IPS DF 6.9 (cell line): ENCODE results near the gene FAM241A.

ENCODE experiments used
- DNase-seq: peaks from one replicate; pipeline ENCODE4 v3.0.0-alpha.2; 2013; ENCODE audit warnings: low read depth, low spot score
- H3K27ac ChIP-seq: one replicate; pipeline ENCODE4 v1.5.1; 2013; ENCODE audit warnings: low read length, control low read depth
- H3K27me3 ChIP-seq: 2 replicates; pipeline ENCODE4 v1.6.1; 2013; ENCODE audit warnings: mild to moderate bottlenecking, low read length; ENCODE audit not compliant: control insufficient read depth, insufficient read depth
- H3K36me3 ChIP-seq: 2 replicates; pipeline ENCODE4 v1.6.1; 2013; ENCODE audit warnings: low read length; ENCODE audit not compliant: control insufficient read depth, insufficient read depth
- H3K4me1 ChIP-seq: 2 replicates; pipeline ENCODE4 v1.6.1; 2013; ENCODE audit warnings: low read length; ENCODE audit not compliant: control insufficient read depth, insufficient read depth
- H3K4me3 ChIP-seq: 2 replicates; pipeline ENCODE4 v1.5.1; 2013; ENCODE audit warnings: mild to moderate bottlenecking, low read length
- H3K9me3 ChIP-seq: 2 replicates; pipeline ENCODE4 v1.6.1; 2013; ENCODE audit warnings: low read length, inconsistent platforms; ENCODE audit not compliant: control insufficient read depth, insufficient read depth
- WGBS: extraction: QIAGEN DNeasy Blood & Tissue Kit; methylation state at CpG from one replicate; pipeline ENCODE4 v1.1.7; 2013; ENCODE audit warnings: mixed read lengths, missing lambda C conversion rate; ENCODE audit not compliant: insufficient read length, insufficient coverage; 5-methylcytosine and 5-hydroxymethylcytosine counted together

Gene FAM241A

DNA sequence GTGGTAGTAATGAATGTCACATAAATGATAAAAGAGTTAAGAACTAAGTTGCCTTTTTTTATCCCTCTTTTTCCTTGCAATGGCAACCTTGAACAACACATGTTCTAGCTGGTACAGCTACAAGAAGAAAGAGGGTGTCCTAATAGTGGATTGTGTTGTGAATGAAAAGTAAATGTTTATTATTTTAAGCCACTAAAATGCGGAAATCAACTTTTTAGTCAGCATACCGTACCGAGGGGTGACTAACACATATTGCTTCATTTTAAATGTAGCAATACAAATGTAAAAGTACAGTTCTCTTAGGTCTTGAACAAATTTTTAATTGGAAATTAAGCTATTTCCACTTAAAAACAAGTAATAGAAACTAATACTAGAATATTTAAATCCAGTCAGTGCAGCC lies 68.6 kb downstream of the FAM241A start:
- H3K4me1 ChIP-seq, result no peaks in the 10 kb centered on the region
- no peaks in the 10 kb centered on the region for H3K27me3 ChIP-seq
- no CpG with 5 or more reads among the region's 3 CpGs for WGBS
- no peaks in the 10 kb centered on the region for H3K9me3 ChIP-seq
- DNase-seq, result no peak
- no peak overlapping the region for H3K27ac ChIP-seq
- H3K36me3 ChIP-seq, result no peaks in the 10 kb centered on the region
- H3K4me3 ChIP-seq, result no peak overlapping the region

DNA sequence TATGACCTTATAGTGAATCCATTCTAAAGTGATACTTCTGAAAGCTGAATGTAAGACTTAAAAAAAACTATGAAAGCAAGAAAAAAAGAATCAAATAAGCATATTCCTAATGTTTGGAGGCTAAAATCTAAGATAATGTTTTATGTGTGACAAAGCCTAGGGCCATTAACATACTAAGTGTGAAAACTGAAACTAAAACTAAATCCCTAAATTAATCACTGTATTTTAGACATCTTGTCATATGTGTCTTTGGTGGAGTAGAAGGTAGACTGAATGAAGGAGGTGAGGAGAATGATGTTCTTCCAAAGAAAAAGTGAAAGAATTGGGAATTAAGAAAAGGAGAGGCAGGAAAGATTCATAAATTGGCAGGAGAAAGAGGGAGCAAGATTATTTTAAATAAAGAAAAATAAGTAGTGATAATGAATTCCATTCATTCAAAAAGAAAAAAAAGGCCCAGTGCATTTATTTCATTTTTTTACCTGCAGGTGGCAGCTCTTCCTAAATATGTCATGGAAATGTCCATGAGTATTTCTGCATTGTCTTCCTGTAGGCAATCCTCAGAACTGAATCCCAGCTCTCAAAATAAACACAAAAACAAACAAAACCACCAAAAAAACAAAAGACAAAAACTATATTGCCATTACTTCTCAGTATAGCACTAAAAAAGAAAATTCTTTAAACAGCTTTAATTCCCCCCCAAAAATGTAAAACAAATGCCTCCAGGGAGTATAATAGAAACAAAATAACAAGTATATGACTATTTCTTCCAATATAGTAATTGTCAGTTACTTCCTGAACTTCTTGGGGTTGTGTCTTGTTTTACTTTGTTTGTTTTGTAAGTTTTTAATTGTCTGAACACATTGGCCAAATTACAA lies 69.4 kb downstream of the FAM241A start:
- no peak for DNase-seq
- no peaks in the 10 kb centered on the region for H3K27me3 ChIP-seq
- H3K9me3 ChIP-seq, result no peaks in the 10 kb centered on the region
- H3K4me3 ChIP-seq, result no peak overlapping the region
- H3K27ac ChIP-seq, result no peak overlapping the region
- no peaks in the 10 kb centered on the region for H3K4me1 ChIP-seq
- no peaks in the 10 kb centered on the region for H3K36me3 ChIP-seq

GRCh38 chr4:112219826-112220366 lies 74.6 kb downstream of the FAM241A start:
- WGBS, result no CpG with 5 or more reads among the region's 7 CpGs
- DNase-seq, result no peak

DNA sequence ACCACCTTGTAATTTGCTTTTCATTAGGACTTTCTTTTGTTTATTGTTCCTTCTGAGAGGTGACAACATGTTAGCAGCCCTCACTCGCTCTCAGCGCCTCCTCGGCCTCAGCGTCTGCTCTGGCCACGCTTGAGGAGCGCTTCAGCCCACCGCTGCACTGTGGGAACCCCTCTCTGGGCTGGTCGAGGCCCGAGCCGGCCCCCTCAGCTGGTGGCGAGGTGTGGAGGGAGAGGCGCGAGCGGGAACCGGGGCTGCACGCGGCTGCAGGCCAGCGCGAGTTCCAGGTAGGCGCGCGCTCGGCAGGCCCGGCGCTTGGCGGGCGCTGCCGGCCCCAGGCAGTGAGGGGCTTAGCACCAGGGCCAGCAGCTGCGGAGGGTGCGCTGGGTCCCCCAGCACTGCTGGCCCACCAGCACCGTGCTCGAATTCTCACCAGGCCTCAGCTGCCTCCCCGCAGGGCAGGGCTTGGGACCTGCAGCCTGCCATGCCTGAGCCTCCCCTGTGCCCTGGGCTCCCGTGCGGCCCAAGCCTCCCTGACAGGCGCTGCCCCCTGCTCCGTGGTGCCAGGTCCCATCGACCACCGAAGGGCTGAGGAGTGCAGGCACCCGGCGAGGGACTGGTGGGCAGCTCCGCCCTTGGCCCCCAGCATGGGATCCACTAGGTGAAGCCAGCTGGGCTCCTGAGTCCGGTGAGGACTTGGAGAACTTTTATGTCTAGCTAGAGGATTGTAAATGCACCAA lies 77.1 kb downstream of the FAM241A start:
- no peak overlapping the region for H3K27ac ChIP-seq
- no CpG with 5 or more reads among the region's 43 CpGs for WGBS

More at GRCh38 chr4:112219826-112220366, 74.6 kb downstream of the FAM241A start:
- H3K4me1 ChIP-seq, result no peaks in the 10 kb centered on the region; the same call in 1 of the 2 replicates
- H3K27me3 ChIP-seq, result no peaks in the 10 kb centered on the region
- no peak overlapping the region for H3K27ac ChIP-seq
- H3K4me3 ChIP-seq, result no peak overlapping the region
- H3K9me3 ChIP-seq, result peaks cover 2% of the 10 kb centered on the region; the same call in 1 of the 2 replicates
- H3K36me3 ChIP-seq, result no peaks in the 10 kb centered on the region

GRCh38 chr4:112225157-112225556 lies 79.9 kb downstream of the FAM241A start:
- Histone ChIP-seq H3K4me3 (no peak overlapping the region), H3K4me1 (no peaks in the 10 kb centered on the region; the same call in 1 of the 2 replicates), H3K36me3 (no peaks in the 10 kb centered on the region), H3K27ac (no peak overlapping the region), H3K27me3 (no peaks in the 10 kb centered on the region), H3K9me3 (peaks cover 2% of the 10 kb centered on the region; the same call in 1 of the 2 replicates)
- DNase-seq, result no peak
- WGBS, result no CpG with 5 or more reads among the region's 4 CpGs

More for the DNA sequence above, 77.1 kb downstream of the FAM241A start:
- DNase-seq, result no peak
- H3K9me3 ChIP-seq, result peaks cover 2% of the 10 kb centered on the region; the same call in 1 of the 2 replicates
- no peaks in the 10 kb centered on the region; the same call in 1 of the 2 replicates for H3K4me1 ChIP-seq
- H3K36me3 ChIP-seq, result no peaks in the 10 kb centered on the region
- no peaks in the 10 kb centered on the region for H3K27me3 ChIP-seq
- no peak overlapping the region; the same call in 1 of the 2 replicates for H3K4me3 ChIP-seq

- WGBS, result no CpG with 5 or more reads among the region's 52 CpGs
- no peaks in the 10 kb centered on the region for H3K36me3 ChIP-seq
- H3K27ac ChIP-seq, result no peak overlapping the region
- peak; percentile 75 for DNase-seq
- H3K4me3 ChIP-seq, result peak overlapping the region; percentile 72; the same call in 1 of the 2 replicates
- H3K9me3 ChIP-seq, result no peaks in the 10 kb centered on the region
- H3K27me3 ChIP-seq, result no peaks in the 10 kb centered on the region
- H3K4me1 ChIP-seq, result no peaks in the 10 kb centered on the region
Measured at GRCh38 chr4:112230879-112231778, 85.9 kb downstream of the FAM241A start.

GRCh38 chr4:112231779-112232713 lies 86.8 kb downstream of the FAM241A start, which contains the start of gene AP1AR:
AP1AR (plus strand) TSS chr4:112231787; CDS start chr4:112232092, 305 bp downstream.
- Histone ChIP-seq H3K9me3 (no peaks in the 10 kb centered on the region), H3K4me3 (peak within 1 kb of the TSS; percentile 72), H3K27ac (no peak within 1 kb of the TSS), H3K36me3 (no peaks in the 10 kb centered on the region), H3K27me3 (no peaks in the 10 kb centered on the region), H3K4me1 (no peaks in the 10 kb centered on the region)
- no CpG with 5 or more reads among the region's 70 CpGs for WGBS
- DNase-seq, result peak; percentile 37

DNA sequence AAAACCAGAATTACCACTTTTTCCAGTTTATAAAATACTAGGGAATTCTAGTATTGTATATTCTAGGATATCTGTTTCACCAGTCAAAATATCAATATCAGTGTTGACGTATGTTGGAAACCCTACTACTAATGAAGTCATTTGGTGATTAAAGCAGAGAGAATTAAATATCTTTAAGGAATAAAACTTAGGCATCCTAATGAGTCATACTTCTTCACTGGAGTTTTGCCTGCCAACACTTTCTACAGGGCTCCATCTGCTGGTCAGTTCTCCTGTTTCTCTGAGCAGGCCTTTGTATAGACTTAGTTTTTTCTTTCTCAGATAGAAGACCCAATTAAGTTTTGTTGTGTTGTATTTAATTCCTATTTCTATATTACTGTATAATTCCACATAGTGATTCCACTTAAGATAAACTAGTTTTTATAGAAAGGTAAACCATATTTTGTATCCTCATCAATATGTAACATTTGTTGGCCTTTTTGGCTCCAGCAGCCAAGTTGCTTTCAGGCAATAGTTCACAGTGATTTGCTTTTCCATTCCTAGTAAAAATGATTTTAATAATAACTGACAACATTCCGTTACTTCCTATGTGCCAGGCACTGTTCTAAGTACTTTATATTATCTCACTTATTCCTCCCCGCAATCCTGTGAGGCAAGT lies 89.8 kb downstream of the FAM241A start:
- DNase-seq, result peak; percentile 16
- Histone ChIP-seq H3K36me3 (no peaks in the 10 kb centered on the region), H3K9me3 (no peaks in the 10 kb centered on the region), H3K27ac (no peak overlapping the region), H3K4me3 (no peak overlapping the region), H3K4me1 (no peaks in the 10 kb centered on the region), H3K27me3 (no peaks in the 10 kb centered on the region)
- WGBS, result no CpG with 5 or more reads among the region's 3 CpGs

- no peaks in the 10 kb centered on the region for H3K27me3 ChIP-seq
- DNase-seq, result no peak
- no CpG with 5 or more reads among the region's 2 CpGs for WGBS
Measured at GRCh38 chr4:112236040-112236439, 90.8 kb downstream of the FAM241A start.

More at GRCh38 chr4:112236040-112236439, 90.8 kb downstream of the FAM241A start:
- H3K4me1 ChIP-seq, result no peaks in the 10 kb centered on the region
- H3K27ac ChIP-seq, result no peak overlapping the region
- H3K36me3 ChIP-seq, result no peaks in the 10 kb centered on the region
- H3K9me3 ChIP-seq, result no peaks in the 10 kb centered on the region
- no peak overlapping the region for H3K4me3 ChIP-seq
